CD4-positive, alpha-beta T cell treated with Interleukin-15 for 4 hours (primary cell): ENCODE data around the gene TNIK.

ENCODE experiments used
- DNase-seq: peaks from one replicate; pipeline ENCODE4 v3.0.0-alpha.2; 2020; ENCODE audit warnings: low spot score

TNIK gene

DNA sequence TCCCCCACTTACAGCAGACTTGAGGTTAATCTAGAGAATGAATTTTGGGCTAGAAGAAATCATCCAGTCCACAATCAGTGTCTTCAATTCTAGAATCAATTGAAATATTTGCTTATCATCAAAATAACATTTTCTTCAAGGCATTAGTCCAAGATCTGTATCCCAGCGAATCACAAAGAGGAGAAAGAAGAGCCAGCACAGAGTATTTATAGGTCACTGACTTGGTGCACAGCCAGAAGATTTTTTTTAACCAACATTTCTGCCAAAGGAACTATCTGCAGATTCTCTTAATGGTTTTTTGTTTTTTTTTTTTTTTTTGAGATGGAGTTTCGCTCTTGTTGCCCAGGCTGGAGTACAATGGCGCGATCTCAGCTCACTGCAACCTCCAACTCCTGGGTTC, 178.2 kb downstream of the TNIK start:
- DNase-seq, result no peak

DNA sequence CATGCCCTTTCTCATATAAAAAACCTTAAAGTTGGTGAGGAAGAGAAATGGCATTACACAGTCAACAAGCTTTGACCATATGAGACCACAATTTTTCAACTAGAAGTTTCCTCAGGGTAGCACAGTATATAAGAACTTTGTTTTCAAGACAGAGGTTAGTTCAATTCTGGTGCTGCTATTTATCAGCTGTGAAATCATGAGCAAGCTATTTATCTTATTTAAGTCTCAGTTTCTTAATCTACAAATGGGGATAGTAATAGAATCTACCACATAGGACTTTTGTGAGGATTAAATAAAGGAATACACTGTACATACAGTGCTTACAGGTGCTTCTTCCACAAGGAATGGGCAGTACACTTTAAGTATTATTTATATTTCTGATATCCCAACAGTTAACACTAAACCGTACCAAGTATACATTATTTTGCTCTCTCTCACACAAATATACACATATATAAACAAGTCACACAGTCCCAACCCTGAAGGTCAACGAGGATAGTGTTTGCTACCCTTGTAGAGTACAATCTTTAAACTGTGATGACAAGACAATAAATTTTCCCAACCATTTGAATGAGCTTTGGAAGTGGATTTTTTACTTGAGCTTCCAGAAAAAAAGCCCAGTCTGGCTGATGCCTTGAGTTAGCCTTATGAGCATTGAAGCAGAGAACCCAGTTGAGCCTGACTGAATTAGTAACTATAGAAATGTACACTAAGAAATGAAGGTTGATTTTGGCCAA, 178.8 kb downstream of the TNIK start:
- DNase-seq, result no peak

DNA sequence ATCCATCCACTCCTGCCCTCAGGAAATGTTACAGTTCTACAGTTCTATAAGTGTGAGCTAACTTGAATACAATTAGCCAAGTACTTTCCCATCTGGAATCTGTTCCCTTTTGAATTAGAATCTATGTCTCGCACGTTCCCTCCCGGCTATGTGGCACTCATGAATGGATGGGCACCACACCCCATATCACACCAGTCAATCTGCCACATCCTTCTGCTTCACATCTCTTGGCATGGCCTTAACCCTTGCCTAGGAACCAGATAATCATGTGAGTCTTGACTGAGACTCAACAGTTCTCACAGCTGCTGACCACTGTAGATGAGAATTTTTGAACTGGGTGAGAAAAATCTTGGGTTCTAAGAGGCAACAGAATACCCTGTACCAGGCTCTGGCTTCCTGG, 180.2 kb downstream of the TNIK start:
- DNase-seq, result no peak

DNA sequence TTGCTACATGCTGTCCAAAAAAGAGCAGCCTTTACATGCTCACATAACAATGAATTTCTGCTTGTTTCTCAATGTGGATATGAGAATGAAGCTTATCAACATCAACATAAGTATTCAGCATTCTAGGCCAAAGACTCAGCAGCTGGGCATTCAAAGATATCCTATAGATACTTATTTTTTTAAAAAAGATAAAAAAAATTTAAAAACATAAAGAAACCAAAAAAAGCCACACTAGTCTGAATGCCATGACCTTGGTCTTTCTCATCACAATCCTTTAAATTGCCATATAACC, 182.0 kb downstream of the TNIK start:
- DNase-seq, result no peak

DNA sequence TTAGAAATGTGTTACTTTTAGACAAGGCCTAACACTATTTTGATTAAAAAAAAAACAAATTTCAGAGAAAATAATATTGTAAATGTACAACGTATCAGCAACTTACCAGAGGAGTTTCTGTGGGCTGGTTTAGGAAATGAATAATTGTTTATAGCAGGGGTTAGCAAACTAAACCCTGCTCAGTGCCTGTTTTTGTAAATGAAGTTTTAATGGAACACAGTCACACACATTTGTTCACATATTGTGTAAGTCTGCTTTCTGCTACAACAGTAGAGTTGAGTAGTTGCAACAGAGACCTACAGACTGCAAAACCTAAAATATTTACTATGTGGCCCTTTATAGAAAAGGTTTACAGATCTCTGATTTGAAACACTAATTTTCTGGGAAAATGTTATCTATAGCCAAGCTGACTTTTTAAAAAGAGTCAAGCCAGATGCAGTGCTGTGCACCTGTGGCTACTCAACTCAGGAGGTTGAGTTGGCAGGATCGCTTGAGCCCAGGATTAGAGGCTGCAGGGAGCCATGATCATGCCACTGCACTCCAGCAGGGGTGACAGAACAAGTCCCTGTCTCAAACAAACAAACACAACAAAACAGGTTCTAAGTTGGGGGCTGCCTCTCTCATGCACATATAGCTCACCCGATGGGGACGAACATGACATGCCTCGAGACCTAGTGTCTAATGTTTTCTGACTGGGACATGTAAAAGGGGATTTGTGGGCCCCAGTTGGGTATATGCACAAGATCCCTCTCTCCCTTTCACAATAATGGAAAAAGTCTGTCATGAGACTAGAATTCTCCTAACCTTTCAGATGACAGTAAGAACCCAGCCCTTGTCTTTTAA, 182.5 kb downstream of the TNIK start:
- no peak for DNase-seq

DNA sequence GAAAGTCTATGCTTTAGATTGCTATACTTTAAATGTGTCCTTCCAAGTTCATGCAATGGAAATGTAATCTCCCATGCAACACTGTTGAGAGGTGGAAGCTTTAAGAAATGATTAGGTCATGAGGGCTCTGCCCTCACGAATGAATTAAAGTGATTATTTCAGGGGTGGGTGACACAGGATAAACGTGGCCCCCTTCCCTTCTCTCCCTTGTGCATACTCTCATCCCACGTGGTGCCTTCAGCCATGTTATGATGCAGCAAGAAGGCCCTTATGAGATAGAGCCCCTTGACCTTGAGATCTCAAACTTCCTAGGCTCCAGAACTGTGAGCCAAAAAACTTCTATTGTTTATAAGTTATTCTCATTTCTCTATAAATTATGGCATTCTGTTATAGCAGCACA, 183.3 kb downstream of the TNIK start:
- DNase-seq, result no peak

DNA sequence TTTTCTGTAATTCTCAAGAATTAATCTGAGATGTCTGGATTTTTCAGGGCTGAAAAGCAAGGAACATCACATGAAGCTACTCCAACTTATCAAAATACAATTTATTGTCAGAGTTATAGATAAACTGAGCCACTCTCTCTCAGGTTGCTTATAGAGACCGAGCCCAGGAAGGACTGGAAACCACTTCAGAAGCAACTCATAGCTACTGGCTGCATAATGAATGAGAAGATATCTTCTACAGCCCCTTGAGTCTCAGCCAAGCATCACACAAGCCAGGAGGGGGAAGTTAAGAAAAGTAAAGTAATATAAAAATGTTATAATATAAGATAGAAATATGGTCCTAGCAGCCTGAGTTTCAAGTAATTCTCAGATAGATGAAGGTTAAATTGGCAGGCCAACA, 186.0 kb downstream of the TNIK start:
- no peak for DNase-seq

DNA sequence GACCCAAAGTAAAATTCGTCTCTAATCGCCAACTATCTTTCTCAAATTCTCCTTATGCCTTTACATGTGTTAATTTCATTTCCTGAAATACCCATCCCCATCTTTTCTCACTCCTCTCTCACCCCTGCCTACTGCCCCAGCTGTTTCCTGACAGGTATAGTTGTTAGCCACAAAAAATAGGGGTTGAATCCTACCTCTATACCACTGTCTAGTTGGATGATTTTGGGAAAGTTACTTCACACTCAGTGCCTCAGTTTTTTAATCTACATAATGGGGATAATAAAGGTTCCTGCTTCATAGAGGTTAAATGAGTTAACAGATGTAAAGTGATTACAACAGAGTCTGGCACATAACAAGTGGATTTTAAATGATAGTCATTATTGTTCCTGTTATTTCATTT, 189.7 kb downstream of the TNIK start:
- no peak for DNase-seq

DNA sequence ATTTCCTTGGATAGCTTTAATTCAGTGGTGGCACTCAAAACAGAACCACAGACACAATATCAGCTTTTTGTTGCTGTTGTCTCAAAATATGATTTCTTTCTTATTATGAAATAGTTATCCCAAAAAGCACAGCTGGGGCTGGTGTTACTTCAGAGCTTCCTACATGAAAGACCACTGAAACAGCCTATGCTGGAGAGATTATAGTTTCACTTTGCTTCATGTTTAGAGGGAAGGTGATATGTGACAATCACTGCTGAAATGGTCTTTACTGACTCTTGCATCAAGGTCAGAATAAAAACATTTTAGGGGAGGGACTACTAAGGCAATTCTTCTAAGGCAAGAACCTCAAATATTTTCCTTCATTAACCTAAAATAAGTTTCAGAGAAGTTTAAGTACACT, 190.7 kb downstream of the TNIK start:
- DNase-seq, result no peak

DNA sequence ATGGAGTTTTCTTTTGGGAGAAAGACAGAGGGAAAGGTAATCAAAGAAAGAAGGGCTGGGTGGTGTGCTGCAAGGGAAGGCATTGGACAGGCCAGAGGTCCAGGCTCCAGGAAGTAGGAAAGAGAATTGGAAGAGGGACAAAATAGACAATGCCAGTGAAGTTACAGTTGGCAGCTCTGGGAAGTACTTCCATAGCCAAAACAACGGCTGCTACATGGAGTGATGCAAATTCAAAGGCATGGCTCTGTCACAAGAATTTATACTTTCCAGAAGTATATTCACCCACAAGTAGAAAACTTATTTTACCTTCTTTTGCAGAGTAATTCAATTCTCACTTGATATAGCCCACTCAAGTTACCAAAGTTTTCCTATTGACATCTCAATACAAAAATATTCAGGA, 191.5 kb downstream of the TNIK start:
- no peak for DNase-seq

DNA sequence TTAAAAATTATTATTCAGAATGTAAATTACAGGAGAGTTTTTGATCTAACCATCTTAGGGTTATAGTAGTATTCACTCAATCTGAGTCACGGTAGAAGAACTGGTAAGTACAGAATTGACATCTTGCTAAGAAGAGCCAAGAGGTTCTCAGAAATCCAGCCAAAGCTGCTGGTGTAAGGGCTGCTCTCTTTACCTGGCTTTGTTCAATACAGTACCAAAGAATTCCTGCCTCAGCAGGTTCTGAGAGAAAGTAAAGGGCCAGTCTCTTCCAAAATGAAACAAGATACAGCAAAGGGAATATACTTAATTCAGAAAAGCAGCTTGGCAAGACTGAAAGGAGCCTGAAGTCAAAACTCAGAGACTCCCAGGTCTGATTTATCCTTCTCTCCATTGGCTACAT, 193.1 kb downstream of the TNIK start:
- peak; percentile 68 for DNase-seq

DNA sequence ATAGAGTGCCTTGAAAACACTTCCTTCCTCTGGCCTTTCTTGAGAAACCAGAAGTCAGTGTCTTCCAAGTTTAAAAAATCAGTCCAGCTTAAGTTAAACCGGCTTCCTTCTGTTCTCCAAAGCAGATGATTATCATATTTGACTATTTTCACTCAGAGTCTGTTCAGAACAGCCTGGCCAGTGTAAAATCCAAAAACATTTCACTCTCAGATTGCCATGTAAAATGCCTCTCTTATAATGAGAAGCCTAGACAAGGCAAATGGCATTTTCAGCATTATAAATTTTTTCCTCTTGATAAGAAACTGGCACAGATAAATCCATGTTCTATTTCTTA, 193.5 kb downstream of the TNIK start:
- no peak for DNase-seq

DNA sequence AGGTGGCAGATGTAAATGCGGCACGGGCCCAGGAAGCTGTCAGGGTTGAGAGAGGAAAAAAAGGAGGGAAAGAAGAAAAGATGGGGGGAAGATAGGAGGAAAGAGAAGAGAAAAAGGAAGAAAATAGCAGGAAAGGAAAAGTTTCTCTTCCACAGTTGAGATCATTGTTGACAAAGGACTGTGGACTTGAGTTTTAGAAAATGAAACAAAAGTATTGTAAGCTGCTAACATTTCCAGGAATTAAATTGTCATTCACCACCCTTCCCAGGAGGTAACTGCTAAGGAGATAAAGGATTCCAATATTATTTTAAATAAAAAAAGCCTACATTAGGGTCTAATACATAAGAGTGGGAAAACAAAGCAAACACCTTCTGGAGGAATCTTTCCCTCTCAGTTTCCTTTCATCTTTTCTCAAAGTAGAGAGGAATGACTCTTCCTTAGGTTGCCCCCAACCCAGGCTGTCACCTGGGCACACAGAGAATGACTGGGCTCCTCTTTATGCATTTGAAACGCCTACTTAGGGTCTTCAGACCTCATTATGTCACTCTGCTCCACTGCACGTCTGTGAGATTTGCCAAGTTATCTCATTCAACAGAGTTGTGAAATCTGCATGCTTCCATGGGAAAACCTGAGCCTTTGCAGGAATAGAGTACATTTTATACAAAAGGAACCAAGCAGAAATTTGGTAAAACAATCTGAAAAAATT, 194.0 kb downstream of the TNIK start:
- DNase-seq, result no peak

DNA sequence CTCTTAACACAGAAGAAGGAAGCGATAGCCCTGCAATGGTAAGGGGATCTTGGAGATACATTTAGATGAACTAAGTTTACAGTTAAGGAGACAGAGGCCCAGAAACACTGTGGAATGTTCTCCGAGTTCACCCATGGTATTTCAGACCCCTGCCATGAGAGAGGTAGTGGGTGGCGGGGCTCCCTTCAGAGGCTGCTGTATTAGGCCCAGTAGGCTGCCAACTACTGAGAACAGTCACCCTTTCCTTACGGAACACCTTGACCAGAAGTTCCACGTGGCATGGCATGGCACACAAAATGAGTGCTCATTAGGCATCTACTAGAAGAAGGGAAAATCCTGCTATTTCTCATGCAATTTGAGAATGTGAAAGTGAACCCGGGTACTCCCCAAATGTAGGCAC, 195.4 kb downstream of the TNIK start:
- no peak for DNase-seq

DNA sequence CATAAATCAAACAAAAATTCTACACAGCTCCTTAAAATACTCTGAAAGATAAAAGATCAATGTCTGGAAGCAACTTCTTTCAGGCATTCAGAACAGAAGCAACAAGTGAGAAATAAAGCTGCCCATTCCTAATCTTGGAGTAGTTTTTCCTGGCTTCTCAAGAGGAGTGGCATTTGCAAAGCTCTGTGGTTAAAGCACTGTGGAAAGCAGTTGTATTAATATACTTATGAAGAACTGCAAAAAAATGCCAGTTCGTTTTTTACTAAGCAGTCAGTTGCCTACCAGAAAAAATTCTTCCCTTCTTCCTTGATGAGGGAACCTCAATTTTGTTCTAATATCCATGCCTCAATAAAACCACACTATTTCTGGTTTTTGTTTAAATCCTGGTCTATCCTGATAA, 197.8 kb downstream of the TNIK start:
- DNase-seq, result no peak

DNA sequence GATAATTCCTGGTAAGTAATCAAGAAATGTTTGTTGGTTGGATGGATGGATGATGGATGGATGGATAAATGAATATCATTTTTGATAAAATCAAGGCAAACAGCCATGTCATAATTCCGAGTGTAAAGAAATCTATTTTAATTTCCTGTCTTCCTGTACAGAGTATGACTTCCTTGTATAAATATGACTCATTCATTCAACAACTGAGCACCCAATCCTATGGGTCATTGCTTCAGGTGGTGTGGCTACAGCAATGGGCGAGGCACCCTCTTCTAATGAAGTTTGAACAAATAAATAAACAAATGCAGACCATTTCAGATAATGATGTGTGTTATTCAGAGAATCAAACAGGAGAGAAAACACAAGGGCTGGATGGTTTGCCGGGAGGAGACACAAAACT, 198.7 kb downstream of the TNIK start:
- DNase-seq, result no peak

DNA sequence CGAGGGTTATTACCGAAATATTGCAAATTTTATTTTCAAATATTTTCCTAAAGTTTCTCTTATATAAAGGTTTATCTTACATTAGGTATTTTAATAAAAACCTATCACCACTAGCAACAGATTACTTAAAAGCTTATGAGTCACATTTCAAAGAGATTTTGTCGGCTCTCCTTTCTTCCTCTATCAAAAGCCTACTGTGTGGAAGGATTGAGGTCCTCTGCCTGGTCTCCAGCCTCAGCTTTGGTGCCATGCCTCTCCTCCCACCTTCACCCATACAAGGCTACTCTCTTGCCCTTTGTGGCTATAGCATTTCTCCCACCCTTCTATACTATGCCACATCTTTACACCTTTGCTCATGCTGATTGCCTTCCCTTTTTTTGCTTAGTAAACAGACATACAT, 199.3 kb downstream of the TNIK start:
- DNase-seq, result no peak

DNA sequence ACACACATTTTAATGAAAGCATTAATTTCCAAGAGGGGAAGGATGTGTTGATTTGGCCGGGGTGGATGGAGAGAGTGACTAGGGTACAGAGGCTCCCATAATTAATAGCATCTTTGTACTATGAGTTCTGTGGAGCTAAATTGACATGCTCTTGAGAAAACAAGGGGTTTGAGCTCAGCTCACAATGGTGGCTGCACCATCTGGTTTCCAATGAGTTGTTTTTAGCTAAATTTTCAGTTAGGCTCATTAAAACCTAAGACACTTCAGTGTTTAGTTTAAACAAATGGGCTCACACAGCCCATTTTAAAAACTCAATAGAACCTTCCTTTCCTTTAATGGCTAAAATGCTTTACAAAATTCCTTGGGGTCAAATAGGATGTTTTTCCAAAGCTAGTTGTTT, 199.7 kb downstream of the TNIK start:
- DNase-seq, result no peak

DNA sequence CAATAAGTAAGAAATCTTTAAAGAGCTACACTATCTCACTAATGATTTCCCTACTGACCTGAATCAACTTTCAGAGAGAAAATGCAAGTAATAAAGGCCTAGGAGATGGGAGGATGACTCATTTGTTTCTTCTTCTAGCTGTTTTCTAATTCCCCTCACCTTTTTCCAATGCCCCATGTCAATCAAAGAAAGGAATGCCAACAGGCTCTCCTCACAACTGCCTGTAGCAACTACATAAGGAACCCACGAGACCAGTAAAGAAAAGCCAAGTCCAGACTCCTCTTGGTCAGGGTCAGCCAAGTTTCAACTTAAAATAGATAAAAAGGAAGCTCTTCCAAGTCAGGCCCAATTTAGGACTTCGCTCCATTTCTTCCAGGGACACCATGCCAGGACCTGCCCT, 201.9 kb downstream of the TNIK start:
- no peak for DNase-seq

DNA sequence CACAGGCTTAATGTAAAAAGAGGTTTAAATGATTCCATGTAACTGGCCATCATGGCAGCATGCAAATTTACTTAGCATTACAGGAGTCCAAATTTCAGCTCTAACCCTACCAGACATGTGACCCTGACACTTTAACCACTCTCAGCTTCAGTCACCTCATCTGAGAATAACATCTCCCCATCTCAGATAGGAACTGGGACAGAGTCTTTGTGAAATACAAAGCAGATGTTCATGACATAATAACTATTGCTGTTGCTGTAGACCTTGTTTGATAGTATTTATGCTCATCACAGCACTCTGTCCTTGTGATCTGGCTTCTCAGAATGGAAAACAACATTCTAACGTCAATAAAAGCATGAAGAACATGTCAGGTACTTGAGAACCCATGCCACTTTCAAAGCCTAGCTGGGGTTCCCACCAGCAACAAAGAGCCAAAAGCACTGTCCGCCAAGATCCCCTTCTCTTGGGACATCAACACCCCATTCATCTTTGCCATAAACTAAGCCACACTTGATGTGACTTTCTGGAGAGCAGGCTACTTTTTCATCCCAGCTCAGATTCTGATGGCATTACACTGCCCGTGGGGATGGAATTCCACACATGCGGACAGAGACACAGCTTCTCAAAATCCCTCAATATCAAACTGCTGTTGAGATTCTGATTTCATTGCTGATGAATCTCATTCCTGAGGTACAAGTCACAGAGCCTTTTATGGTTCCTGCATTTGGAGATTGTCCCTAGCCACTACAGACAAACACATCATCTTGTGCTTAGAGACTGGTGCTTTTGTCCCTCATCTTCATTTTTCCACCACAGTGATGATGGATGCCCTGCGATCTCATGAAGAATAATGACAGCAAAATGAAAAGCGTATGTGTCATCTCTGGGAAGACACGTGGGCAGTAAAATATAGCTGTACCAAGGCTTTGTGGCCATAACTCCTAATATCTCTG, 202.7 kb downstream of the TNIK start:
- no peak for DNase-seq

DNA sequence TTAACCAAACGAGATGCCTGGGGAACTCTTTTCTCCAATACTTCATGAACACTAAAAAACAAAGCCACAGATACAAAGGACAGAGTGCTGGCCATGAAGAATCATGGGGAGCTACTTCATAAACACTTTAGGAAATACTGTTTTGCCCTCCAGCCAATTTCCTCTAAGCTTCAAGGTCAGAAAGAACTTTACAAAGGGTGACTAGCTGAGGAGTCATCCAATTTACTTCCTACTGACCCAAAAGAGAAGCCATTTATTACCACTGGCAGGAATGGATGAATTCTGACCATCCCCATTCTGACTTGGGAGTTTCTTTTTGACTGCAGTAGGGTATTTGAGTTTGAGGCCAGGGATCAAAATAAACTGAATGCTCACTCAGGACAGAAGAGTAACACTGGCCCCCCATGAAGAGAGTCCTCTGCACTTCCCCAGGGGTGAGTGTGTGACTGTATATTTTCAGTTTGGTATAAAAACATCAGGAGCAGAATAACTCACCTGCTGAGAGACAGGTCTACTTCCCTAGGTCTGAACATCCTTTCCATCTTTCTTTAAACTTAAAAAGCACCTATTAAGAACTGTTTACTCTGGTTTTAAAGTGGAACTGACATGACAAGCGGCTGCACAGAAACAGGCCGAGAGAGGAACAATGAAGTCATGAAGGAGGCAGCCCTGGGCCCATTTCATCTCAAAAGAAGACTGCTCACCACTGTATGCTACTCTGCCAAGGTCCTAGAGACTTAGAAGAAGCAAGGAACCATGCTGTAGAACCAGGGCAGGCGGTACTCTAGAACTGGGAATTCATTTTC, 203.6 kb downstream of the TNIK start:
- no peak for DNase-seq
